ENCODE data around the gene CCT2.
A peak's percentile ranks its signal among the peaks of the same experiment; 100 is the strongest.

CCT2 gene

DNA sequence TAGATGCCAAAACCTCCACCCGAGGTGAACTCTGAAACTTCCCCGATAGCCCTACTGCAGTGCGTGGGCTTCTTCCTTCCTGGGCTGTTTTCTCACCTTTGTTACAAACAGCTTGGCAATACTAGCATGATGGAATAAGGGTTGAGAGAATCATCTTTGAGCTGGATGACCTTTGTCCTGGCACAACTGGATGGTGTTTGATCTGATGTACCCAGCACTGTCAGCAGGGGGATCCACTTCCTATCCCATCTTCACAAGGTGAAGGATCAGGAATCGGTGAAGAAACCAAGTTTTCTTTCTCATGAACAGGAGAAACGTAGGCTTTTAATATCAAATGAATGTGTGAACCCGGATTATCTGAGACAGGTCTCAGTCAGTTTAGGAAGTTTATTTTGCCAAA lies 44.9 kb downstream of the CCT2 start:
- FAIRE-seq: no peak
- DNase-seq (ENCODE audit: extremely low spot score, insufficient read length, low read depth): no peak

DNA sequence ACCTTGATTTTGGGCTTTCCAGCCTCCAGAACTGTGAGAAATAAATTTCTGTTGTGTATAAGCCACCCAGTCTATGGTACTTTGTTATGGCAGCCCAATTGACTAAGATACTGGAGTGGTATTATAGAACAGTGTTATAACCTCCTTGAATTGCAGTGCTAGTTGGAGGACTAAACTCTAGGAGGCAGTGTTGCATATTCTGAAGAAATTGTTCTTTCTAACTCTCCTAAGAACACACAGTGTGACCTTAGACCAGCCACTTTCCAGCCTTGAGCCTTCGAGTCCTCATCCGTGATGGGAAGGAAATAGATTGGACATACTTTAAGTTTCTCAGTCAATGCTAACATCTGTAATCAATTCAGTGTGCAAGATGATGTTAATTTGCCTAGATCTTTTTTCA lies 47.8 kb downstream of the CCT2 start:
- DNase-seq (ENCODE audit: extremely low spot score, insufficient read length, low read depth) (no peak), FAIRE-seq (no peak)

DNA sequence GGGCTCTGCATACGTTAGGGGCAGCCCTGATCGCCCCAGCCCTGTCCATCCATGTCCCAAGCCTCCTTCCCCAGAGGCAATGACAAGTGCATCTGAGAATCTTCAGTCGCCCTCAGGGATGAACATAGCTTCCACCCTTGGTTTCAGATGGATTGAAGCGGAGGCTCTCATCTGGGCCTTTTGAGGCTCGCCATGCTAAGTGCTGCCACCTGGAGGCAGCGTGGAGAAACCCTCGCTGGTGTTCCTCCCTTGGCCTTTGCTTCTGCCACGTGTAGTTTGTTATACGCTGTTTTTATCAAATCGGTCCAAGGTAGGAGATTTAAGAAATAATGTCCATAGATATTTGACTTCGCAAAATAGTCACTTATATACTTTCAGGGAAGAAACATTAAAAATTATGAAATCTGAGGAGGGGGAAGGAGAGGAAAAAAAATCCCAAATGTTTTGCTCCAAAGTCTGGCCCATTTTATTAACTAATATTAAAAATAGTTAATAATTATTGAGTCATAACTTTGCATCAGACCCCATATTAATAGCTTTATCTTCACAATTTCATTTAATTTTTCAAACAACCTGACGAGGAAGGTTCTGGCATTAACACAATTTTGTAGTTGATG lies 54.2 kb downstream of the CCT2 start:
- FAIRE-seq (peak; percentile 62), DNase-seq (ENCODE audit: extremely low spot score, insufficient read length, low read depth) (peak; percentile 52)

DNA sequence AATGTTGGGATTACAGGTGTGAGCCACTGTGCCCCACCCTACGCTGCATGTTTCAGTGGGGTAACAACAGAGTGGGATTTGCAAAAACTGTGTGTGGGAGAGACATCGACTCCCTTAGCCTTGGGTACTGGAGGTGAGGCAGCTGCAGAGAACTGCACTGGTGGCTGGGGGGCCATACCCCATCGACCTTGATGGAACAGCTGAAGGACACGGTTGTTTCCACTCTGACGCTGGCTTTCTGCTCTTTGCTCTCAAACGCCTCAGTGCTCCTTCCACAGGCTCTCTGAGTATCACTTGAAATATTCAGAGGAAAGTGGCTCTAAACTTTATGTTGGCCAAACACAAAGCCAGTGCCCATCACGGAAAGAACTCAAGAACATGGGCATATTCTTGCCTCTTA lies 56.3 kb downstream of the CCT2 start:
- DNase-seq (ENCODE audit: extremely low spot score, insufficient read length, low read depth): no peak
- FAIRE-seq: no peak

DNA sequence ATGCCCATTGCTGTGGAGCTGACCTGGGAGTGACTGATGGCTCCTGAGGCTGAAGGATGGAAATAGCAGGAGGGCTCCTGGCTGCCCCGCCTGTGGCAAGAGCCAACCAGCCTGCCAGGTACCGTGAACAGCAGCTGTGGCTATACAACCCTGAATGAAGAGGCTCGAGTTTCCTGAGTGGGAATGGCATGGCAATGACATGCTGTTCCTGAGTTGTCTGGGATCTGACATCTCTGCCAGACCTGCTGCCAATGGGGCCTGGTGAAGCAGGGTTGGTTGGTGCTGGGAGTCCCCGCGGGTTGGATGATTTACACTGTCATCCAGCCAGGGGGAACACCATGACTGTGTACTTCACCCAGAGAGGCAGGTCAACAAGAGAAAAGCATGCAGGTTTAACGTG lies 57.3 kb downstream of the CCT2 start:
- FAIRE-seq: no peak
- DNase-seq (ENCODE audit: extremely low spot score, insufficient read length, low read depth): no peak

DNA sequence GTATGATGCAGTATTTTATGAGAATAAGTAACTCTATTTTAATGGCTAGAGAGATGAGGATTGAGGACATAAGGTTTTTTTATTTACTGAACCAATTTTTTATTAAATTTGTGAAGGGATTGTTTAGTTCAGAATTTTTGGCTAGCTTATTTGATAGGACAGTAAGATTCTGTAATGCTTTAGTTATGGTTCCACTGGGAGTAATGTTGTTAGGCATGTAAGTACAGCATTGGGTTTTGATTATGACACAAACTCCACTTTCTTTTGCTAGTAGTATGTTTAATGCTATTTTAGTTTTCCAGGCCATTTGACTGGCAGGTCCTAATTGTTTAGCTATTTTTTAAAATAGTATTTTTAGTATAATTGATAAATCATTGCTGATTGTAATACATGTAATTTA lies 59.3 kb downstream of the CCT2 start:
- FAIRE-seq (no peak), DNase-seq (ENCODE audit: extremely low spot score, insufficient read length, low read depth) (no peak)

DNA sequence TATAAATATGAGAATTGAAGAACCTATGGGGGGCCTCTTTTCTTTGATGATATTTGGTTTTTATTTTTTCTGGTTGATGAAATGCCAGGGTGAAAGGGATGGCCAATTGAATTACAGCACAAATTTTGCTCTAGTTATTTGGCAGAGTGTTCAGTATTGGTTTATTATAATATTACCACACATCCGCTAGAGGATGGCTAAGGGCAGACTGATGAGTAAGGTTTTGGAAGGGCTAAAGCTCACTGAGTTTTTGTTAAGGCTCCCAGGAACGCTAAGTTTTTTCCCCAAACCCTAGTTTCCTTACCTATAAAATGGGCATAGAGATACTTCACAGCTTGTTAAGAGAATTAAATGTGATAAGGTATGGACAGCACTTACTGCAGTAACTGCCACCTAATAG lies 59.8 kb downstream of the CCT2 start:
- DNase-seq (ENCODE audit: extremely low spot score, insufficient read length, low read depth) (no peak), FAIRE-seq (no peak)

DNA sequence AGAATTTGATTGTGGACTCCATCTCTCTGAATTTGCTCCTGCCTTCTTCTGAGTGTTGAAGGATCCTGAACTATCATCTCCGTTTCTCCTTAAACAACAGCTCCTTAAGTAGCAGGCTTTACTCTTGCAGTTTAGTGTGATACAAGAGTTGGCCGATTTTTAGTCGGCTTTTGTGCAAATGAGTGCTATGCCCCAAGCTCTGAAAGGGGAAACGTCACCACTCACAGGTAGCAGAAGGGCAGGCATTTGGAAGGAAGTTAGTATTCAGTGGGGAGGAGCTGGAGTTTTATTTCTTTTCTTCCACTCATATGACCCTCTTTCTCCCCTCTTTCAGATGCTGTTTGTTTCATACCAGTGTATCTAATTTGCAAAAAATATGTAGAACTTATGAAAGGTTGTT lies 61.9 kb downstream of the CCT2 start:
- no peak for DNase-seq (ENCODE audit: extremely low spot score, insufficient read length, low read depth)
- no peak for FAIRE-seq

DNA sequence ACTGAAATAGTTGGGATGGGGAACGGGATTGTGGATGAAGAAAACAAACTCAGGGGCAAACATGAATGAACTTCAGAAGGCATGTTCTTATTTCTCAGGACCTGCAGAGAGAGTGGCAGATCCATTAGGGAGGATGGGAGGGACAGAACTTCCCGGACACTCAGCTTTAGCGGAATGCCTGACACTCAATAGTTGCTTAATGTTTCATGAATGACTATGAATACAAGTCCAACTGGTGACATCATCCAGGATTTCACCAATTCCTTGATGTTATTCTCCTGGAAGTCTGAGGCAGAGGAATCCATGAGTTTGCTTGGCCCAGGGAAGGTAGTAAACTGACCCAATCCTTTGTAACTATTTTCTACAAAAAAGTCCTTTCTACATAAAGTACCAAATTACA lies 63.2 kb downstream of the CCT2 start:
- FAIRE-seq (no peak), DNase-seq (ENCODE audit: extremely low spot score, insufficient read length, low read depth) (no peak)

DNA sequence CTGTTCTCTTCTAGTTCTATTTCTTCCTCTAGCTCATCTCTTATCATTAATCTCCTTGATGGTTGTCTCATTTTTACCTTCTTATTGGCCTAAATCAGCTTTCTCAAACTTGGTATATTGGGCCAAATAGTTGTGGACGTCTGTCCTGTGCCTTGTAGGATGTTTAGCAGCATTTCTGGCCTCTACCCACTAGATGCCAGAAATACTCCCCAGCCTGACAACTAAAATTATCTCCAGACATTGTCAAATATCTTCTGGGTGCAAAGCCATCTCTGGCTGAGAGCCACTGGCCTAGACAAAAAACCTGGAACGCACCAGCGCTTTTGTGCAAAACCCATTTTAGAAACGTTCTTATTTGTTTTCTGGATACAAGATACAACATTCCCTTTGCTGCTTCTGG lies 64.3 kb downstream of the CCT2 start:
- FAIRE-seq: no peak

More for the DNA sequence above, 64.3 kb downstream of the CCT2 start:
- DNase-seq (ENCODE audit: extremely low spot score, insufficient read length, low read depth): no peak

All from GM18507 (cell line).